OCI-LY7 (cell line): Measurements from ENCODE around the gene TMEM106C. TPM values are rescaled to one million over a fixed set of nuclear protein-coding genes. Genes with fewer than 3 reads are reported as not detected.

Experiments used
- BruUV-seq: library from RNA; stranded (reverse); fragments of 400-500 nt; replicated peaks from 2 replicates; lab custom pipeline; 2021; lab: Mats Ljungman, UMichigan
- CTCF ChIA-PET: fragments of 300-600 bp; sonication (Branson Sonifier 250); formaldehyde crosslinking; loops from one replicate; lab custom pipeline; 2022; ENCODE audit warnings: antibody characterized with exemption; ENCODE audit not compliant: unreplicated experiment; lab: Charles Lee
- POLR2A ChIA-PET: fragments of 300-600 bp; sonication (Branson Sonifier 250); formaldehyde crosslinking; loops from one replicate; lab custom pipeline; 2022; ENCODE audit warnings: antibody characterized with exemption; lab: Charles Lee
- DNase-seq: peaks from one replicate; pipeline ENCODE4 v3.0.0-alpha.2; 2015; ENCODE audit warnings: low spot score
- H2AFZ ChIP-seq: fragments of 200-600 bp; sonication (generic), shearing (Covaris generic); 2 replicates; pipeline ENCODE4 v1.6.1; 2014; ENCODE audit warnings: mild to moderate bottlenecking, antibody characterized with exemption, low read length, moderate library complexity
- H3K27ac ChIP-seq: fragments of 200-600 bp; sonication (generic); 2 replicates; pipeline ENCODE4 v1.5.1; 2014; ENCODE audit warnings: mixed run types, low read depth, mild to moderate bottlenecking, moderate library complexity, low read length, inconsistent platforms; ENCODE audit not compliant: poor library complexity, severe bottlenecking
- H3K36me3 ChIP-seq: fragments of 200-600 bp; sonication (generic); 2 replicates; pipeline ENCODE4 v1.6.1; 2014; ENCODE audit warnings: mild to moderate bottlenecking, antibody characterized with exemption, low read length, moderate library complexity, mixed read lengths; ENCODE audit not compliant: insufficient read depth
- H3K4me1 ChIP-seq: fragments of 200-600 bp; sonication (generic); 2 replicates; pipeline ENCODE4 v1.5.1; 2014; ENCODE audit warnings: mild to moderate bottlenecking, low read length; ENCODE audit not compliant: insufficient read depth, poor library complexity, severe bottlenecking
- H3K4me2 ChIP-seq: fragments of 200-600 bp; sonication (generic); 2 replicates; pipeline ENCODE4 v1.6.1; 2014; ENCODE audit warnings: mild to moderate bottlenecking, low read length
- H3K4me3 ChIP-seq: fragments of 200-600 bp; sonication (generic); 2 replicates; pipeline ENCODE4 v1.5.1; 2014; ENCODE audit warnings: mild to moderate bottlenecking, low read depth, low read length; ENCODE audit not compliant: poor library complexity, severe bottlenecking
- H3K79me2 ChIP-seq: fragments of 200-600 bp; sonication (generic); 2 replicates; pipeline ENCODE4 v1.6.1; 2016; ENCODE audit warnings: low read depth, mild to moderate bottlenecking, low read length, moderate library complexity, mixed read lengths; ENCODE audit not compliant: insufficient read depth
- H3K9me2 ChIP-seq: fragments of 200-600 bp; sonication (generic); 2 replicates; pipeline ENCODE4 v1.6.1; 2016; ENCODE audit warnings: mild to moderate bottlenecking, low read length, mixed read lengths; ENCODE audit not compliant: insufficient read depth
- H3K9me3 ChIP-seq: fragments of 200-600 bp; sonication (generic); 2 replicates; pipeline ENCODE4 v1.6.1; 2014; ENCODE audit warnings: mild to moderate bottlenecking, mixed run types, low read length, mixed read lengths
- H4K20me1 ChIP-seq: fragments of 200-600 bp; sonication (generic); 2 replicates; pipeline ENCODE4 v1.6.1; 2014; ENCODE audit warnings: mild to moderate bottlenecking, antibody characterized with exemption, low read length, moderate library complexity, mixed read lengths; ENCODE audit not compliant: insufficient read depth
- EZH2phosphoT487 ChIP-seq: fragments of 200-600 bp; sonication (generic); IDR thresholded peaks from 2 replicates; pipeline ENCODE4 v1.6.1; 2018; ENCODE audit warnings: low read depth, borderline replicate concordance, mild to moderate bottlenecking, mixed run types, antibody characterized with exemption, low read length, moderate library complexity, mixed read lengths
- intact Hi-C: fragments of 100-400 bp; cut with micrococcal nuclease; formaldehyde crosslinking; loops from one replicate; pipeline ENCODE4 v1.10.0; 2022; ENCODE audit not compliant: unreplicated experiment
- total RNA-seq, 2 experiments: library from RNA; depleted of rRNA in 1 of 2; stranded (reverse); fragments of >200 nt in 1 of 2; shearing (Covaris generic) in 1 of 2; gene quantifications; 2 replicates each; pipeline ENCODE4 v1.2.3, GENCODE V29; 2014 to 2022
- TF ChIP-seq, protein P1 (sequence below): fragments of 200-600 bp; sonication (generic); conservative IDR thresholded peaks from 2 replicates; pipeline ENCODE4 v1.5.1; 2014; ENCODE audit warnings: mild to moderate bottlenecking, antibody characterized with exemption, low read length, moderate library complexity, mixed read lengths

The TMEM106C gene
- total RNA-seq, 2 experiments from 2014 or later: 123 to 182 TPM

DNA sequence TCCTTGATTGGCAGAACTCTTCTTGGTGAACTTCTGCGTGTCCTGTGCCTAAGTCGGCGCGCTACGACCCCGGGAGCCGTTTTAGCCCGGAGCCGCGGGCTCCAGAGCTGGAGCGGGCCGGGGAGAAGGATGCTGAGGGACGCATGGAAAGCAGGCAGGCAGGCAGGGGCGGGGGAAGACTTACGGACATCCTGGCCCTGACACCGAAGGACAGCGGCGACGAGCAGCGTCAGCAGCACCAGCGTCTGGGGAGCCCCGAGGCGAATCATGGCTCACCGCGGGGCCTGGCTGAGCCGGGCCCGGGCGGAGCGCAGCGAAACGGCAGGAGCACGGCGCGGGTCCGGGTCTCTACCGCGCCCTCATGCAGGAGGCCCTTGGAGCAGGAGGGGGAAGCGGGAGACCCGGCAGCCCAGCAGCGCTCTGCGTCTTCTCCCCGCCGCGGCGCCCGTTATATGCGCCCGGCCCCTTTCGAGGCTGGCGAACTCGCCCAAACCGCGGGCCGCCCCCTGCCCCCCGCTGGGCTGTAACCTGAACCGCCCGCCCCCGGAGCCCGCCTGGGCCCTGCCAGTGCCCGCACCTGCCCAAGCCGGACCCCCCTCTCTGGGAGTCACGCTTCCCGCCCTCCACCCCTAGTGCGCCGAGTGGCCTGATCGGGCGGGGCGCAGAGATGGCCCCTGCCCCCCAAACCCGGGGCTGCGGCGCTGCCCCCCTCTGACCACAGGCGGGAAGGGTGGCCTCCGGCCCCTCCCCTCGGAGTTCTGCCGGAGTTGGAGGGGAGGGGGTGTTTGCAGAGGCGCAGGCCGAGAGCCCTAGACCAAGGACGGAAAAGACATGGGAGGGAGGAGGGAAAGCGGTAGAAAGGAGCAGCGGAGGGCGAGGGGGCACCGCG, 40.9 kb downstream of the TMEM106C start, which contains the start of gene COL2A1:
TSS of gene COL2A1 (minus strand) at position 424 of the 889 bp plus-strand sequence. CDS start at position 269, 155 bp downstream.
- H3K9me2 ChIP-seq: no peaks in the 10 kb centered on the region
- no peaks in the 10 kb centered on the region for H3K4me1 ChIP-seq
- H2AFZ ChIP-seq: no peak within 1 kb of the TSS
- ChIA-PET CTCF (no interaction called here), POLR2A (no interaction called here)
- no peak within 1 kb of the TSS for H3K27ac ChIP-seq
- no peaks in the 10 kb centered on the region for H4K20me1 ChIP-seq
- no peak for TF ChIP-seq EZH2phosphoT487
- TF ChIP-seq, protein P1, sequence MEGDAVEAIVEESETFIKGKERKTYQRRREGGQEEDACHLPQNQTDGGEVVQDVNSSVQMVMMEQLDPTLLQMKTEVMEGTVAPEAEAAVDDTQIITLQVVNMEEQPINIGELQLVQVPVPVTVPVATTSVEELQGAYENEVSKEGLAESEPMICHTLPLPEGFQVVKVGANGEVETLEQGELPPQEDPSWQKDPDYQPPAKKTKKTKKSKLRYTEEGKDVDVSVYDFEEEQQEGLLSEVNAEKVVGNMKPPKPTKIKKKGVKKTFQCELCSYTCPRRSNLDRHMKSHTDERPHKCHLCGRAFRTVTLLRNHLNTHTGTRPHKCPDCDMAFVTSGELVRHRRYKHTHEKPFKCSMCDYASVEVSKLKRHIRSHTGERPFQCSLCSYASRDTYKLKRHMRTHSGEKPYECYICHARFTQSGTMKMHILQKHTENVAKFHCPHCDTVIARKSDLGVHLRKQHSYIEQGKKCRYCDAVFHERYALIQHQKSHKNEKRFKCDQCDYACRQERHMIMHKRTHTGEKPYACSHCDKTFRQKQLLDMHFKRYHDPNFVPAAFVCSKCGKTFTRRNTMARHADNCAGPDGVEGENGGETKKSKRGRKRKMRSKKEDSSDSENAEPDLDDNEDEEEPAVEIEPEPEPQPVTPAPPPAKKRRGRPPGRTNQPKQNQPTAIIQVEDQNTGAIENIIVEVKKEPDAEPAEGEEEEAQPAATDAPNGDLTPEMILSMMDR: no peak
- H3K79me2 ChIP-seq: no peaks in the 10 kb centered on the region
- no TSS peak for BruUV-seq
- H3K4me3 ChIP-seq: no peak within 1 kb of the TSS
- H3K4me2 ChIP-seq: no peak within 1 kb of the TSS
- no peaks in the 10 kb centered on the region for H3K9me3 ChIP-seq
- H3K36me3 ChIP-seq: no peaks in the 10 kb centered on the region
- DNase-seq: no peak
- intact Hi-C loops: no loop called here

DNA sequence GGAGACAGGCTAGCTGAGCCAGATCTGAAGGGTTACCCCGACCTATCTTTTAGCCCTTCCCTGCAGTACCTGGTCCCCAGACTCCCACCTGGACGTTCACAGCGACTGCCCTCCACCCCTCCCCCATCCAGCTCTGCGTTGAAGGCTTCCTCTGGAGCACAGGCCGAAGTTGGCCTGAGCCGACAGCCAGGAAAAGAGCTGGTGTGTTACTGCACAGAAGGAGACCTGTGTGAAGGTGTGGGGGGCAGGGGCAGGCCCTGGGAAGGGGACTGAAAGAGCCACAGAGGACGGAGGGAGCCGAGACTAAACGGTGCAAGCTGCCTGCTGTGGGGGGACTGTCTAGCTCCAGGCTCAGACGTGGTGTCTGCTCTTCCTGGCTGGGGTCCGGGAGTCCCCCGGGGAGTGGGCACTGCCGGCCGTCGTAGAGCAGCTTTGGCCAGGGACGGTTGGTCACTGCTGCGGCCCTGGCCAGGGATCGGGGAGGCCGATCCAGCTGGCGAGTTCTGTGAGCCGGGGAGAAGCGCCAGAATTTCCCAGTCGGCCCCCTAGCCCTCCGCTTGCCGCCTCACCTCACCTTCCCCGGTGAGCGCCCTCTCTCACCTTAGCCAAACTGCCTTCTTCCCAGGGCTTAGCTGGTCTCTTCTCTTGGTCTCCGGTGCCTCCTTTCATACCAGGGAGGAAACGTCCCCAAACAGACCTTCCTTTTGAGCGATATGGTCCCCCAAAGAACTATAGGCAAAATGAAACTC, 41.8 kb downstream of the TMEM106C start:
- H3K27ac ChIP-seq: no peak overlapping the region
- H3K4me3 ChIP-seq: no peak overlapping the region
- ChIA-PET POLR2A (no interaction called here), CTCF (no interaction called here)
- no peaks in the 10 kb centered on the region for H4K20me1 ChIP-seq
- no peaks in the 10 kb centered on the region for H3K9me3 ChIP-seq
- no peaks in the 10 kb centered on the region for H3K36me3 ChIP-seq
- no peaks in the 10 kb centered on the region for H3K79me2 ChIP-seq
- TF ChIP-seq, protein P1: no peak
- no peak for TF ChIP-seq EZH2phosphoT487
- no TSS peak for BruUV-seq
- intact Hi-C loops: no loop called here
- no peak for DNase-seq
- no peaks in the 10 kb centered on the region for H3K9me2 ChIP-seq
- no peak overlapping the region for H3K4me2 ChIP-seq
- H2AFZ ChIP-seq: no peak overlapping the region
- H3K4me1 ChIP-seq: no peaks in the 10 kb centered on the region
